NCI-H2196 (cell line): ENCODE results near the gene RAB4A.
"Not testable (repeated sequence)": the region's sequence is repeated elsewhere in the genome, so short reads cannot be mapped to it uniquely, and the experiment has no call there.

Source experiments
- DNase-seq: peaks from one replicate; lab custom pipeline; 2025; ENCODE audit not compliant: unreplicated experiment; lab: John Stamatoyannopoulos, UW

RAB4A gene

DNA sequence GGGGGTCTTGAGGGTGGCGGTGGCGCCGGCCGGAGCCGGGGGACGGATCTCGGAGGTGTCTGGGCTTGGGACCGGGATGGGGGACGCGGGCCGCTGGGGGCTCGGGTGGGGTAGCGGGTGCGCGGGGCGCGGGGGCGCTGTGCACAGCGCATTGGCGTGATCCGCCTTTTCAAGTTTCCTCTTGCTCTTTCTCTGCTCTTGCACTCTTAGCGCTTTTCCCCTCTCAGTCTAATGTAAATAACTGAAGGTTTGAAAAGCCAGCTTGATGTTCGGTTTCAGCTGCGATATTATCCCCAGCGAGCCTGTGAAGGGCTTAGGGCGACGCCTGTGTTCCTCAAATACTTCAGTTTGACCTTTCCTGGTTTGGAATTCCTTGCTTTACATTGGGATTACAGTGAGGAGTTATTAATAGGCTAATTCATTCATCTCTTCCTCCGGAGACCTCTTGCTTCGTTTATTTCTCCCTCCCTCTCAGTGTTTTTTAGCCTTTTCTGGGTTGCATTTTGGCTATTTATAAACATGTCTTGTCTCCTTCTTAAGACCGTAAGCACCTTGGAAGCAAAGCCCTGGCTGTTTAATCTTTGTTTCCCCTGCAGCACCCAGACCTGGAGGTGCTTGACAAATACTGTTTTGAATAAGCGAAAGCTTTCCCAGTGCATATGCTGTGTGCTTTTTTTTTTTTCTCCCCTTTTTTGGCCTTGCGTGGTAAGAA, 693 bp downstream of the RAB4A start:
- DNase-seq: no peak

DNA sequence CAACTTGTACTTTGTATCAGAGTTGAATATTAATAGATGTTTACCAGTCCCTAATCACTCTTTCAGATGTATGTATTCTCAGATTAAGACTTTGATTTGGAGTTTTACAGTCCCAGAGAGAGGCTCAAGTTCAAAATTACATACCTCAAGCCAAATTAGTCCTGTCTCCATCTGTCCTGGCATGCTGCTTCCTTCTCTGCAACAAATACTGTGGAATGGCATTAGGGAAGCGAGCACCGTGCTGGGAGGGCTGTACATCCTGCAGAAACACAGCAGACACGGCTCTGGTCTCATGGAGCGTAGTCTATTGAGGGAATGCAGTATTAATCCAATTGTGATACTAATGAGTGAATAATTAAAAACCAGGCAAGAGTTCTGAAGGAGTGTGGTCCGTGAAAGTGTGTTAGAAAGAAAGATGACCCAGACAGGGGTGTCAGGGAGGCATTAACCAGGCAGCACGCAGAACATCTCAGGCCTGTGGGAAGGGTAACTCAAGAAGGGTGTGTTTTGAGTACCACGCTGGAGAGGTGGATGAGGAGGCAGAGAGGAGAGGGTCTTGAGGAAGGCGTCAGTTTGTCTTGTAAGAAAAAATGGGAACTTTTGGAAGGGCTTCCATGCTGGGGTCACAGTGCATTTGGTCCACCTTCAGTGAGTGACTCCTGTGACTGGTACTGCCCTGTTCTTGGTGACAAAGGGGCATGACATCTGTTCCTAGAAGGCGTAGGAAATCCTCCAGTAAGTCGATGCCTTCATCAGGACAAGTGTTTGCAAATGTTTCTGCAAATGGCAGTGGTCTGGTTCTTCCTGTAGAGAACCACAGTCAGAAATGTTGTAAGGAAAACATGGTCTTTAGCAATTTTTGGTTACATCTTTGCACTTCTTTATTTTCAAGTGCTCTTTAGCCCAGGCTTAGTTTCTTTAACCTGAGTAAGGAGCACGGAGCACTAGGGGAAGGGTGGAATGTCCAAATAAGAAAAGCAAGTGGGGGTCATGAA, 1.6 kb downstream of the RAB4A start:
- no peak for DNase-seq

GRCh38 chr1:229273507-229274232, 2.8 kb downstream of the RAB4A start:
- DNase-seq: no peak

DNA sequence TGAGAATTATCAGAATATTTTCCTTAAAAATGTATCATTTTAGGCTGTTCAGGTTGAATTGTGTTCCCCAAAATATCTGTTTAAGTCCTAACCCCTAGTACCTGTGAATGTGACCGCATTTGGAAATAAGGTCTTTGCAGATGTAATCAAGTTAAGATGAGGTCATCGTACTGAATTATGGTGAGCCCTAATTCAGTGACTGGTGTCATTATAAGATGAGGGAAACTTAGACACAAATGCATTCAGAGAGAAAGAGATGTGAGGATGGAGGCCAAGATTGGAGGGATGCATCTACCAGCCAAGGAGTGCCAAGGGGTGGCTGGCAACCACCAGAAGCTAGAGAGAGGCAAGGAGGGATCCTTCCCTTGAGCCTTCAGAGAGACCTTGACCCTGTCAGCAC, 4.1 kb downstream of the RAB4A start:
- no peak for DNase-seq

DNA sequence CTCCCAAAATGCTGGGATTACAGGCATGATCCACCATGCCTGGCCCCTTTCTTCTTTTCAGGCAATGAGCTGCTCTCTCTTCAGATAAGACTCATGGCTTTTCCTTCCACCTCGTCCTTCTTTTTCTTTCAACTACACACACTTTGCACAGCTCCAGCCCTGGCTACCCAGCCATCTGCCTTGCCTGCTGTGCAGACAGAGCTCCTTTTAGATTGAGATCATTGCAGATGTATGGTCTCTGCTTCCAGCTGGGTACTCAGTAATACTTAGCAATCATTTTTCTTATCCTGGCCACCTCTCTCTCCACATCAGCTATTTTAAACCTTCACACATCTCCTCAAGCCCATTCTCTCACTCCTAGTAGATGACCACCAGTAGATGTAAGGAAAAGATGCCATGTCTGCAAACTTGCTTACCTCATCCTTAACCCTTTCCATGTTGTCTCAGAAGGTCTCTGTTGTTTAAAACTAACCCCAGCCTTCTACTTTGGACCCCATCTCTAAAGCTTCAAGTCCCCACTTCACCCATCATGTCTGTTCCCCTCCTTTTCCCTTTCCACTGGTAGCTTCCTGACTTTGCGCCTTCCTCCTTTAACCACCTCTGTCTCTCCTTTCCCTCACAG, 7.3 kb downstream of the RAB4A start:
- no peak for DNase-seq

GRCh38 chr1:229279242-229279641, 8.3 kb downstream of the RAB4A start:
- no peak for DNase-seq

- DNase-seq: no peak
Measured at GRCh38 chr1:229280037-229280828, 9.3 kb downstream of the RAB4A start.

DNA sequence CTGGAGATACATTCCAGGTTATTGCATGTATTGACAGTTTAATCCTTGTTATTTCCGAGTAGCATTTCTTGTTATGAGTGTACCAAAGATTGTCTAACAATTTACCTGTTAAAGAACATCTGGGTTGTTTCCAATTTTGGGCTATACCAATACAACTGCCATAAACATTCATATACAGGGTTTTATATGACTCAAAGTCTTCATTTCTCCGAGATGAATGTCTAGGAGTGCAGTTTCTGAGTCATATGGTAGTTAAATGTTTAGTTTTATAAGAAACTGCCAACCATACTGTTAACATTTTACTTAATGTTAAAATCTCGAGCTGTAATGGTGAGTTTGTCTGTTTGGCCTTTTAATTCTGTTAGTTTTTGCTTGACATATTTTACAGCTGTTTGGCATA, 10.0 kb downstream of the RAB4A start:
- DNase-seq: no peak

- no peak for DNase-seq
Measured at GRCh38 chr1:229281339-229281926, 10.5 kb downstream of the RAB4A start.

GRCh38 chr1:229282295-229282823, 11.4 kb downstream of the RAB4A start:
- no peak for DNase-seq

GRCh38 chr1:229283183-229283611, 12.3 kb downstream of the RAB4A start:
- DNase-seq: no peak

DNA sequence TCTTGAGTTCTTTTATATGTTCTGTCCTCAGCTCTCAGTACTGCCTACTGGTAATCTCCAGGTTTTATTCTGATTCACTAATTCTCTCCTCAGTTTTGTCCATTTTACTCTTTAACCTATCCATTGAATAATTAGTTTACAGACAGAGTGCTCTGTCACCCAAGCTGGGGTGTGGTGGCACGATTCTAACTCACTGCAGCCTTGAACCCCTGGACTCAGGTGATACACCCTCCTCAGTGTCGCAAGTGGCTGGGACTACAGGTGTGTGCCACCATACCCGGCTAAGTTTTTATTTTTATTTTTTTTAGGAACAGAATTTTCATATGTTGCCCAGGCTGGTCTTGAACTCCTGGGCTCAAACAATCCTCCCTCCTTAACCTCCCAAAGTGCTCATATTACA, 14.0 kb downstream of the RAB4A start:
- DNase-seq: no peak

DNA sequence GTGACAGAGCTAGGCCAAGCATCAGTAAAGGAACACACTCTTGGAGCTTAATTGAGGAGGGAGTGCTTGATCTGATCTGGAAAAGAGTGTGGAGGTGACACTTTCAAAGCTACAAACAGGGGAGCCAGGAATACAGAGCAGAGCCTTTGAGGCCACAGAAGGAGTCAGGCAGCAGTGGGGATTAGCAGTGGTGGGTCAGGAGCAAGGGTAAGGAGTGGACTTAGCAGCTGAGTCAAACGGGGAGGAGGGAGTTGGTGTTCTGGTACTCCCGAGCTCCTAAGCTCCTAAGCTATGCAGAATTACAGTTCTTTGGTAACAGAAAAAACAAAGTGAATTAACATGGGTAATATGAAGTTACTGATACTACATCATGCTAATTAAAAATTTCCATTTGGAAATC, 14.5 kb downstream of the RAB4A start:
- DNase-seq: no peak

GRCh38 chr1:229286099-229286766, 15.3 kb downstream of the RAB4A start:
- no peak for DNase-seq

DNA sequence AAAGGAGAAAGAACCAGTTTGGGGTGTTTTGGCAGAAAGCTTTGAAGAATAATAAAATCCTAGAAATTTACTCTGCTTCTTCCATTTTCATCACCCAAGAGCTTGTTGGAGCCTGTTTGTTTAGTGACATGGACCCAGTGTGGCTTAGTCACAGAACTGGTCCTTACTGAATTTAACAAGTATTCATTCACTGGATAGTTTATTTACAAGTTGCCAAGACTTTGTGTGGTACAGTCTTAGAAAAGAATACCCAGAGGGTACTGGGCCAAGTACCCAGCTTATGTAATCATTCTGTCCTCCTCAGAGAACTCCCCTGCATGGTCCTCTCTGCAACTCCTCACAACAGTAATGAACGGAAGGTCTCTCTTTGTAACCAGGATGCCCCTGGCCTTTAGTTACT, 16.4 kb downstream of the RAB4A start:
- no peak for DNase-seq

GRCh38 chr1:229288516-229288915, 17.6 kb downstream of the RAB4A start:
- DNase-seq: no peak

DNA sequence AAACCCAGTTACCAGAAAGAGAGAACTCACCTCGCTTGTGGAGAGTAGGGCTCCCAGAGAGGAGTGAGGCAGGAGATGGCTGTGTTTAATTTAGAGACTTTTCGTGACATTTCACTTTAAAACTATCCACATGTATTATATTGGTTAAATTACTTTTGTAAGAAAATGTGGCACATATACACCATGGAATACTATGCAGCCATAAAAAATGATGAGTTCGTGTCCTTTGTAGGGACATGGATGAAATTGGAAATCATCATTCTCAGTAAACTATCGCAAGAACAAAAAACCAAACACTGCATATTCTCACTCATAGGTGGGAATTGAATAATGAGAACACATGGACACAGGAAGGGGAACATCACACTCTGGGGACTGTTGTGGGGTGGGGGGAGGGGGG, 20.8 kb downstream of the RAB4A start:
- not testable (repeated sequence) for DNase-seq

DNA sequence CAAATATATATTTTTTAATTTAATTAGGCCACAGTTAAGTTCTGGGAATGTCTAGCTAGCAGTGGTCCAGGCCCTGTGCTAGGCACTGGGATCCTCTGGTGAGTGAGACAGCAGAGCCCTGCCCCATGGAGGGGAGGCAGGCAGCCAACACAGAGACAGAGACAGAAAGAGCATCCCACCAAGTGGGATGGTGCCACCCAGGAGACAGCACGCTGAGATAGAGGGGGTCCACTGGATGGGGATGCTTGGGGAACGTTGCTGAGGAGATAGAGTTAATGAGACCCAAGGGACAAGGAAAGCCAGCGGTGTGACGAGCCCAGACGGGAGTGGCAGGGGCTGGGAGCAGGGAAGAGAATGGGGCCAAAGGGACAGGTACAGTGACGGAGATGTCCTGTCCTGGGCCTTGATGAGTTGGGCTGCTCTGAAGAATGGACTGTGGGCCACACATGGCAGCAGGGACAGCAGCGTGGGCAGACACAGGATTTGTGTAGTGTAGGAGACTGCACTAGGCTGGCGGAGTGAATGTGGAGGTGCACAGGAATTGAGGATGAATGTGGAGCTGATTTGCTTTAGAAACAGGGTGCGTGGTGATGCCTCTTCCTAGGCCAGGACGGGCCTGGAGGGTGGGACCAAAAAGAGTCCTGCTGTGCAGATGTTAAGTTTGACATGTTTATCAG, 22.8 kb downstream of the RAB4A start:
- no peak for DNase-seq
